Midbrain (tissue), 1 donor: Measurements from ENCODE around the gene ME1.

Experiments used
- DNase-seq: peaks from one replicate; lab custom pipeline; 2025; lab: John Stamatoyannopoulos, UW

ME1 gene

DNA sequence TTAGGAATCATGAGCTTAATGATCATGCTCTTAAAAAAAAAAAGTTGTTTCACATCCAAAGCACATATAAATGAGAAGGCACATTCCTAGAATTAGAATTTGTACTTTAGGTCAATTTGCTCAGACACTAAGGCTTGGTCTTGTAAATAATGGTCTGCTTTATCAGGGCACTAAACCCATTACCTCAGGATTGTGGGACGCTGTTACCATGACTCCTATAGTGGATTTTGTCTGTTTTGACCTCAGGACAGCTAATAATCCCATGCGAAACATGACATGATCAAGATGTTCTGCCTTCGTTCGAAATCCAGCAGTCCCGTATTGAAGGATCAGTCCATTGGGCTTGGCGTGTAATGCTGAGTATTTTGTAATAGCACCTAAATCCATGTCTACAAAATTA, 240.2 kb downstream of the ME1 start:
- DNase-seq = no peak

DNA sequence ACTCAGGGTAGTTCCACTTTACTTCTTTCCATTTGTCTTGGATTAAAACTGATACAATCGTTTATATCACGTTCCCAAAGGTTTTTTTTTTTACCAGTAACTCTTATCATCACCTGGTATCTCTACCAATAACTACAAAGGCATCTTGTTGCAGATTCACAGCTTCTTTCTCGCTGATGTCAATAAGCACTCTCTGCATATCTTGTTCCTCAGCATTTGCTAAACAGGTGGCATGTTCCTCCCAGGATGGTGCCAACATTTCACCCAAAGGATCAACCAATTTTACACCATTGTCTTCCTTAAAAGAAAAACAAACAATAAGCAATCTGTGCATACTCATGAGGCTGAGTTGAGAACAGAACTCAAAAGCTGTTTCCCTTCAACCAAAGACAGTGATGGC, 242.3 kb downstream of the ME1 start:
- no peak for DNase-seq

DNA sequence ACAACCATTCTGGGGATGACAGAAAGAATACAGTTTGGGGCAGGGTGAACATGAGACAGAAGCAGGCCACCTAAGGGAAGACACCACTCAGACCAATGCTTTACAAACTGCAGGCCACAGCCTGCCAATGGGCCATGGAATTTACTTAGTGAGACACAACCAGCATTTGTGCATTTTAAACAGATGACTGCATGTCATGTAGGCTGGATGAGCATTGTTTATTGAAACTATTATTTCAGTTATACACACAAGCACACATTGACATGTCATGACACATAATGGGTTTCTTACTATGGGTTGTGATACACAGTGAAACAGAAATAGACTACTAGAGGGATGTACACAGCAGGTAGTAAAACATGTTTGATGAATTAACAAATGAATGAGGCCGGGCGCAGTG, 245.8 kb downstream of the ME1 start:
- no peak for DNase-seq

GRCh38 chr6:83183082-83183828, 247.6 kb downstream of the ME1 start:
- DNase-seq = no peak

GRCh38 chr6:83182114-83182513, 248.7 kb downstream of the ME1 start:
- DNase-seq = no peak

GRCh38 chr6:83180426-83180950, 250.4 kb downstream of the ME1 start:
- DNase-seq = no peak

GRCh38 chr6:83176246-83176645, 254.6 kb downstream of the ME1 start:
- no peak for DNase-seq

- DNase-seq = no peak
Measured at GRCh38 chr6:83169511-83169910, 261.3 kb downstream of the ME1 start.

- DNase-seq = no peak
Measured at GRCh38 chr6:83169106-83169505, 261.7 kb downstream of the ME1 start.

DNA sequence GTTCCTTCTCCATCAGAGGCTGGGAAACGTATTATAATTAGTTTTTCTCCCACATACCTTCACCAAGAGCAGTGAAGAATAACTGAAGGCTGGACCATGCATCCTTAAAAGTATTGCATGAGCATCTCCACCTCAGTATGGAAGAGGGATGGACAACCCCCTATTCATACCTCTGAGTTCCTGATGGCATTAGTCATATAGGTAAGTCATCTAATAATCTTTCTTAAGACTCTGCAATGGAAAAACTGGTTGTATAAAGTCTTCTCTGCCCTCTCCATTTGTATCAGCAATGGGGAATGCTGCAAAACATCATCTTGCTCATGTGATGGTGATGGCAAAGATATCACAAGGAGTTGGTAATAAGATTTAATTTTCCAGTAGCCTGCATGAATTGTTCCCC, 262.3 kb downstream of the ME1 start:
- DNase-seq = no peak

GRCh38 chr6:83167726-83168278, 263.0 kb downstream of the ME1 start:
- no peak for DNase-seq
